ENCODE measurements around the gene PSMF1.
"Not testable (repeated sequence)": the region's sequence is repeated elsewhere in the genome, so short reads cannot be mapped to it uniquely, and the experiment has no call there.

The PSMF1 gene

GRCh38 chr20:1215386-1216170 is 97.2 kb downstream of the PSMF1 start:
- DNase-seq (ENCODE audit: low spot score), result no peak

GRCh38 chr20:1216527-1217427 is 98.4 kb downstream of the PSMF1 start:
- DNase-seq (ENCODE audit: low spot score), result not testable (repeated sequence)
